Lung (tissue), 12 donors: ENCODE results near the gene TANC1. TPM values are rescaled to one million over a fixed set of nuclear protein-coding genes. Genes with fewer than 3 reads are reported as not detected.

Source experiments
- ATAC-seq: fragments of 200-7000 bp; cut with Tn5 transposase; one replicate; pipeline ENCODE4 v1.9.1; 2020; ENCODE audit warnings: moderate number of reproducible peaks; ENCODE audit not compliant: insufficient read depth, low FRiP score
- DNase-seq, 3 donors: peaks; one replicate each; pipeline ENCODE4 v3.0.0-alpha.2; 2013 to 2017
- H3K27ac ChIP-seq, 2 donors: one replicate each; pipeline ENCODE4 v1.5.1; 2013; ENCODE audit warnings: mild to moderate bottlenecking in 2 of 2, moderate library complexity in 2 of 2, control low read depth in 1 of 2, inconsistent platforms in 1 of 2, low read depth in 1 of 2, low read length in 1 of 2
- H3K27me3 ChIP-seq, 3 donors: one replicate each; pipeline ENCODE4 v1.5.1; 2013; ENCODE audit warnings: low read length in 2 of 3; ENCODE audit not compliant: control insufficient read depth in 3 of 3, insufficient read depth in 3 of 3
- H3K36me3 ChIP-seq, 4 donors: one replicate each; pipeline ENCODE4 v1.5.1; 2013; ENCODE audit warnings: low read length in 4 of 4, mild to moderate bottlenecking in 1 of 4, moderate library complexity in 1 of 4; ENCODE audit not compliant: control insufficient read depth in 4 of 4, insufficient read depth in 4 of 4
- H3K4me1 ChIP-seq, 5 donors: one replicate each; pipeline ENCODE4 v1.5.1; 2013; ENCODE audit warnings: low read length in 5 of 5, mild to moderate bottlenecking in 2 of 5, moderate library complexity in 1 of 5; ENCODE audit not compliant: control insufficient read depth in 5 of 5, insufficient read depth in 5 of 5
- H3K4me3 ChIP-seq: one replicate; pipeline ENCODE4 v1.5.1; 2013; ENCODE audit warnings: mild to moderate bottlenecking, control low read depth, moderate library complexity
- H3K9ac ChIP-seq, 2 donors: one replicate each; pipeline ENCODE4 v1.5.1; 2013; ENCODE audit warnings: low read length in 2 of 2, control low read depth in 1 of 2; ENCODE audit not compliant: insufficient read depth in 1 of 2
- H3K9me3 ChIP-seq, 4 donors: one replicate each; pipeline ENCODE4 v1.5.1; 2013; ENCODE audit warnings: low read length in 3 of 4, mild to moderate bottlenecking in 1 of 4, moderate library complexity in 1 of 4; ENCODE audit not compliant: control insufficient read depth in 4 of 4, insufficient read depth in 3 of 4
- WGBS, 2 donors: extraction: QIAGEN DNeasy Blood & Tissue Kit; methylation state at CpG; one replicate each; pipeline ENCODE4 v1.1.7; 2013; 5-methylcytosine and 5-hydroxymethylcytosine counted together
- polyA plus RNA-seq, 2 donors: library from polyadenylated mRNA; stranded (reverse); fragments of 200-250 nt; gene quantifications; one replicate each; pipeline ENCODE4 v1.2.1, GENCODE V29; 2013
- total RNA-seq, 2 donors: library from RNA; depleted of rRNA in 1 of 2; stranded (reverse); fragments of >200 nt in 1 of 2; gene quantifications; one replicate each; pipeline ENCODE4 v1.2.1, GENCODE V29; 2014 to 2021
- TF ChIP-seq, protein P1 (sequence below): IDR thresholded peaks from 2 replicates; pipeline ENCODE4 v1.5.1; 2012; ENCODE audit warnings: mild to moderate bottlenecking; ENCODE audit errors: control extremely low read depth, extremely low read depth
- donor health status: control.
- donor health status: control.
- donor health status: Bipolar disorder and iron deficiency.
- donor health status: healthy.
- donor health status: DM: yes; HTN: yes; CAD: no.

Gene TANC1
- total and polyA plus RNA-seq, 4 donors, result 14.3 to 99.5 (median 37.3) TPM

GRCh38 chr2:159119652-159120257 lies 151.3 kb downstream of the TANC1 start:
- H3K4me1 ChIP-seq, result peaks cover 2 to 23% (median 18%) of the 10 kb centered on the region in 5 donors
- H3K4me3 ChIP-seq, result no peak overlapping the region
- no peak overlapping the region for H3K9ac ChIP-seq
- WGBS, 2 donors, result 71 to 85% methylated on average over 8 of the region's 8 CpGs
- H3K36me3 ChIP-seq, result peaks cover 0 to 2% (median under 1%) of the 10 kb centered on the region in 4 donors
- H3K27me3 ChIP-seq, result no peaks in the 10 kb centered on the region
- no peak for ATAC-seq
- peak overlapping the region; percentile 71 to 76 for H3K27ac ChIP-seq
- TF ChIP-seq, protein P1, sequence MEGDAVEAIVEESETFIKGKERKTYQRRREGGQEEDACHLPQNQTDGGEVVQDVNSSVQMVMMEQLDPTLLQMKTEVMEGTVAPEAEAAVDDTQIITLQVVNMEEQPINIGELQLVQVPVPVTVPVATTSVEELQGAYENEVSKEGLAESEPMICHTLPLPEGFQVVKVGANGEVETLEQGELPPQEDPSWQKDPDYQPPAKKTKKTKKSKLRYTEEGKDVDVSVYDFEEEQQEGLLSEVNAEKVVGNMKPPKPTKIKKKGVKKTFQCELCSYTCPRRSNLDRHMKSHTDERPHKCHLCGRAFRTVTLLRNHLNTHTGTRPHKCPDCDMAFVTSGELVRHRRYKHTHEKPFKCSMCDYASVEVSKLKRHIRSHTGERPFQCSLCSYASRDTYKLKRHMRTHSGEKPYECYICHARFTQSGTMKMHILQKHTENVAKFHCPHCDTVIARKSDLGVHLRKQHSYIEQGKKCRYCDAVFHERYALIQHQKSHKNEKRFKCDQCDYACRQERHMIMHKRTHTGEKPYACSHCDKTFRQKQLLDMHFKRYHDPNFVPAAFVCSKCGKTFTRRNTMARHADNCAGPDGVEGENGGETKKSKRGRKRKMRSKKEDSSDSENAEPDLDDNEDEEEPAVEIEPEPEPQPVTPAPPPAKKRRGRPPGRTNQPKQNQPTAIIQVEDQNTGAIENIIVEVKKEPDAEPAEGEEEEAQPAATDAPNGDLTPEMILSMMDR, result no peak
- no peak for DNase-seq
- peaks cover 0 to 3% (median 0%) of the 10 kb centered on the region in 4 donors for H3K9me3 ChIP-seq

DNA sequence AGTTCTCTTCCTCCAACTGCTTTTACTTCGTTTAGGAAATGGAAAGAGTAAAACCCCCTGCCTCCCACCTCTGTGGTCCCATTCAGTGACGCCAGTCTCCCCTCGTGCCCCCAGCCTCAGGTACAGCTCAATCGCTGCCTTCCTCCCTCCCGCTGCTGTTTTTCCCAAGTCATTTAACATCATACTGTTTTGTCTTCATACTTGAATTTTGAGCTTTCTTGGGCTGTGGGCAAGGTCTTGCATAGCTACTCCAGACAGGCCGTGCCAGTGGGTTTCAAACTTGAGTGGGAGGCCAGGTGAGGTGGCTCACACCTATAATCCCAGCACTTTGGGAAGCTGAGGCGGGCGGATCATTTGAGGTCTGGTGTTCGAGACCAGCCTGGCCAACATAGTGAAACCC lies 155.3 kb downstream of the TANC1 start:
- no peak overlapping the region for H3K9ac ChIP-seq
- no peak for ATAC-seq
- no peaks in the 10 kb centered on the region for H3K9me3 ChIP-seq
- H3K4me3 ChIP-seq, result no peak overlapping the region
- no peaks in the 10 kb centered on the region for H3K27me3 ChIP-seq
- H3K27ac ChIP-seq, result peak overlapping the region in 1 of 2 donors; percentile 76
- no peak for DNase-seq
- peaks cover 0 to 4% (median under 1%) of the 10 kb centered on the region in 4 donors for H3K36me3 ChIP-seq
- TF ChIP-seq, protein P1, result no peak
- peaks cover 13 to 36% (median 25%) of the 10 kb centered on the region in 5 donors for H3K4me1 ChIP-seq
- WGBS, 2 donors, result 87 to 90% methylated on average over 9 of the region's 9 CpGs

GRCh38 chr2:159124441-159124911 lies 156.0 kb downstream of the TANC1 start:
- peaks cover 0 to 4% (median under 1%) of the 10 kb centered on the region in 4 donors for H3K36me3 ChIP-seq
- H3K27me3 ChIP-seq, result no peaks in the 10 kb centered on the region
- no peak for ATAC-seq
- TF ChIP-seq, protein P1, result no peak
- H3K27ac ChIP-seq, result peak overlapping the region; percentile 74 to 76
- no peak overlapping the region for H3K4me3 ChIP-seq
- H3K9ac ChIP-seq, result no peak overlapping the region
- peaks cover 13 to 37% (median 28%) of the 10 kb centered on the region in 5 donors for H3K4me1 ChIP-seq
- WGBS, 2 donors, result 15 to 23% methylated on average over 5 of the region's 5 CpGs
- DNase-seq, result peak in 2 of 3 donors; percentile 38 to 62
- H3K9me3 ChIP-seq, result no peaks in the 10 kb centered on the region
